Keratinocyte (primary cell): ENCODE results near the gene HCRTR1. TPM values are rescaled to one million over a fixed set of nuclear protein-coding genes. Genes with fewer than 3 reads are reported as not detected.

Experiments used
- DNase-seq: peaks from one replicate; pipeline ENCODE4 v3.0.0-alpha.2; 2011; ENCODE audit warnings: low read depth, missing footprints, low spot score
- FAIRE-seq: peaks from 2 replicates; lab custom pipeline; 2011; peaks lifted over from hg19 to GRCh38; lab: Jason Lieb, UNC
- H2AFZ ChIP-seq: 2 replicates; pipeline ENCODE4 v1.6.0; 2012; ENCODE audit warnings: low read length, control low read depth, inconsistent platforms; ENCODE audit not compliant: control insufficient read depth
- H3K27ac ChIP-seq: 2 replicates; pipeline ENCODE4 v1.5.1; 2011; ENCODE audit warnings: low read length; ENCODE audit not compliant: control insufficient read depth, insufficient read depth
- H3K27me3 ChIP-seq: 3 replicates; pipeline ENCODE4 v1.6.0; 2011; ENCODE audit warnings: low read length; ENCODE audit not compliant: control insufficient read depth, insufficient read depth; ENCODE audit errors: extremely low read depth
- H3K36me3 ChIP-seq, 2 experiments: 2 replicates in 1 of 2; 3 replicates in 1 of 2; pipeline ENCODE4 v1.5.1; 2011; ENCODE audit warnings: low read length in 2 of 2, mild to moderate bottlenecking in 1 of 2; ENCODE audit not compliant: control insufficient read depth in 2 of 2, insufficient read depth in 2 of 2; ENCODE audit errors: extremely low read depth in 1 of 2
- H3K4me1 ChIP-seq: 3 replicates; pipeline ENCODE4 v1.5.1; 2011; ENCODE audit warnings: low read length; ENCODE audit not compliant: control insufficient read depth, insufficient read depth; ENCODE audit errors: extremely low read depth
- H3K4me2 ChIP-seq: 3 replicates; pipeline ENCODE4 v1.6.0; 2011; ENCODE audit warnings: low read depth, low read length; ENCODE audit not compliant: control insufficient read depth, insufficient read depth; ENCODE audit errors: extremely low read depth
- H3K4me3 ChIP-seq, 3 experiments: fragments of 200-600 bp in 1 of 3; sonication (generic) in 1 of 3; 2 replicates in 2 of 3; 3 replicates in 1 of 3; pipeline ENCODE4 v1.5.1; 2011 to 2016; ENCODE audit warnings: low read length in 3 of 3, mild to moderate bottlenecking in 3 of 3, control low read depth in 2 of 3, inconsistent platforms in 1 of 3, low read depth in 1 of 3, mixed read lengths in 1 of 3, mixed run types in 1 of 3, moderate library complexity in 1 of 3; ENCODE audit not compliant: control insufficient read depth in 2 of 3, insufficient read depth in 2 of 3; ENCODE audit errors: extremely low read depth in 1 of 3
- H3K79me2 ChIP-seq: 2 replicates; pipeline ENCODE4 v1.6.0; 2012; ENCODE audit warnings: low read length; ENCODE audit not compliant: control insufficient read depth, insufficient read depth
- H3K9ac ChIP-seq: 3 replicates; pipeline ENCODE4 v1.6.0; 2011; ENCODE audit warnings: low read length; ENCODE audit not compliant: control insufficient read depth, insufficient read depth; ENCODE audit errors: extremely low read depth
- H3K9me1 ChIP-seq: 3 replicates; pipeline ENCODE4 v1.6.0; 2011; ENCODE audit warnings: low read length; ENCODE audit not compliant: control insufficient read depth, insufficient read depth; ENCODE audit errors: extremely low read depth
- H3K9me3 ChIP-seq: 2 replicates; pipeline ENCODE4 v1.5.1; 2012; ENCODE audit warnings: low read depth, low read length; ENCODE audit not compliant: control insufficient read depth
- H4K20me1 ChIP-seq: 3 replicates; pipeline ENCODE4 v1.6.0; 2011; ENCODE audit warnings: low read length; ENCODE audit not compliant: control insufficient read depth, insufficient read depth; ENCODE audit errors: extremely low read depth
- CTCF ChIP-seq, 3 experiments: IDR thresholded peaks in 1 of 3; conservative IDR thresholded peaks in 1 of 3; optimal IDR thresholded peaks in 1 of 3; 2 replicates in 2 of 3; 3 replicates in 1 of 3; pipeline versions ENCODE3 to v1.5.1; 2011; ENCODE audit warnings: low read length in 3 of 3, mild to moderate bottlenecking in 3 of 3, moderate library complexity in 2 of 3, control low read depth in 1 of 3, inconsistent platforms in 1 of 3; ENCODE audit not compliant: insufficient read depth in 2 of 3; ENCODE audit errors: extremely low read depth in 1 of 3
- EZH2 ChIP-seq: IDR thresholded peaks from one replicate; pipeline ENCODE4 v1.6.1; 2012; ENCODE audit warnings: inconsistent platforms, mild to moderate bottlenecking, low read length, moderate library complexity
- dilution Hi-C: fragments of 300-500 bp; cut with MboI; formaldehyde crosslinking; loops from one replicate; pipeline ENCODE4 v1.7.0; 2020; ENCODE audit warnings: low sequenced_read_pairs; ENCODE audit not compliant: extremely low pct_ligation_motif_present
- polyA plus RNA-seq, 5 experiments: library from polyadenylated mRNA; depleted of rRNA in 3 of 5; stranded (reverse) in 3 of 5; stranded (forward) in 1 of 5; unstranded in 1 of 5; fragments of >200 nt; gene quantifications; 1 replicate in 1 of 5; 2 replicates in 3 of 5; 3 replicates in 1 of 5; pipeline versions ENCODE4 v1.2.1 to v1.2.3, GENCODE V29; 2011 to 2012; ENCODE audit warnings: missing spikeins in 2 of 5, low read depth in 1 of 5, low replicate concordance in 1 of 5

The HCRTR1 gene
- polyA plus RNA-seq, 1 donor (not counting 4 experiments of a cell fraction or from before 2014, with no cell fraction given) = not detected

- Histone ChIP-seq H3K4me1 (peaks cover 71% of the 10 kb centered on the region), H3K79me2 (peaks cover 66% of the 10 kb centered on the region), H2AFZ (no peak overlapping the region), H3K4me3 (peak overlapping the region; percentile 20 to 60 (median 54)), H3K27me3 (no peaks in the 10 kb centered on the region), H3K9me1 (peaks cover 5% of the 10 kb centered on the region), H3K4me2 (peak overlapping the region; percentile 82), H4K20me1 (peaks cover 35% of the 10 kb centered on the region), H3K9ac (peak overlapping the region; percentile 18), H3K27ac (no peak overlapping the region), H3K9me3 (no peaks in the 10 kb centered on the region), H3K36me3 (peaks cover 34 to 35% of the 10 kb centered on the region in 2 experiments)
- no peak for FAIRE-seq
- TF ChIP-seq EZH2 (no peak), CTCF (optimal IDR thresholded peaks at IDR 0.05 in 1 of 3, IDR thresholded peaks at IDR 0.05 in 1 of 3, conservative IDR thresholded peaks at IDR 0.05 in 1 of 3; ENCODE audit: extremely low read depth in 1 of 3, insufficient read depth in 2 of 3, low read length in 3 of 3) (no peak)
- dilution Hi-C loops = no loop called here
- DNase-seq = no peak
Measured at GRCh38 chr1:31579374-31579773, 38.1 kb upstream of the HCRTR1 start.

DNA sequence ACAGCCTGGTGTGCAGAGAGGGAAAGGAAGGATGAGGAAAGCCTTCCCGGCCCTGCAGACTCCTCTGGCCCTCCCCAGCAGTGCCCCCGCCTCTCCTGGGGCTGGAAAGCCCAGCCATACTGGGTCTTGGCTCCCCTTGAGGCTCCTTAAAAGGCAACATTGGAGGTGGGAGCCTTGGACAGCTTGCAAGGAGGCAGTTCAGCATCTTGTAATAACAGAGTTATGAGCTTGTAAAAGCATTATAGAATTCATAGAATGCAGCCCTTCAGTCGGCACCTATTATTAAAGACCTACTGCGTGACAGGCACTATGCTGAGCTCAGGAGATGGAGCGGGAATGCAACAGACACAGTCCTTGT, 37.0 kb upstream of the HCRTR1 start:
- H3K4me1 ChIP-seq = peaks cover 59% of the 10 kb centered on the region
- peaks cover 5% of the 10 kb centered on the region for H3K9me1 ChIP-seq
- H3K9me3 ChIP-seq = no peaks in the 10 kb centered on the region
- no peak overlapping the region for H3K9ac ChIP-seq
- dilution Hi-C loops = no loop called here
- no peak overlapping the region for H3K27ac ChIP-seq
- no peaks in the 10 kb centered on the region for H3K27me3 ChIP-seq
- H3K79me2 ChIP-seq = peaks cover 66% of the 10 kb centered on the region
- DNase-seq = no peak
- H4K20me1 ChIP-seq = peaks cover 35% of the 10 kb centered on the region
- TF ChIP-seq CTCF (optimal IDR thresholded peaks at IDR 0.05 in 1 of 3, IDR thresholded peaks at IDR 0.05 in 1 of 3, conservative IDR thresholded peaks at IDR 0.05 in 1 of 3; ENCODE audit: extremely low read depth in 1 of 3, insufficient read depth in 2 of 3, low read length in 3 of 3) (no peak), EZH2 (no peak)
- H3K36me3 ChIP-seq = peaks cover 44 to 45% of the 10 kb centered on the region in 2 experiments
- FAIRE-seq = no peak
- no peak overlapping the region for H3K4me3 ChIP-seq
- H2AFZ ChIP-seq = no peak overlapping the region
- H3K4me2 ChIP-seq = no peak overlapping the region
